Measurements from ENCODE around the gene TNFAIP1. TPM values are rescaled to one million over a fixed set of nuclear protein-coding genes. Genes with fewer than 3 reads are reported as not detected.
A peak's percentile ranks its signal among the peaks of the same experiment; 100 is the strongest.

The TNFAIP1 gene
- polyA plus RNA-seq, 1 donor (not counting 4 experiments of a cell fraction or from before 2014, with no cell fraction given) = 84.6 TPM

GRCh38 chr17:28333083-28333746 lies 2.3 kb upstream of the TNFAIP1 start:
- DNase-seq (ENCODE audit: low read depth, low spot score) (no peak), FAIRE-seq (no peak)
- Histone ChIP-seq H3K9me1 (ENCODE audit: control insufficient read depth, extremely low read depth, insufficient read depth, low read length) (peaks cover 3% of the 10 kb centered on the region), H3K4me3 (ENCODE audit: control insufficient read depth in 2 of 3, extremely low read depth in 1 of 3, insufficient read depth in 2 of 3, low read depth in 1 of 3, low read length in 3 of 3) (no peak overlapping the region), H3K9ac (ENCODE audit: control insufficient read depth, extremely low read depth, insufficient read depth, low read length) (no peak overlapping the region), H3K4me1 (ENCODE audit: control insufficient read depth, extremely low read depth, insufficient read depth, low read length) (peaks cover 27% of the 10 kb centered on the region), H3K36me3 (ENCODE audit: control insufficient read depth in 2 of 2, extremely low read depth in 1 of 2, insufficient read depth in 2 of 2, low read length in 2 of 2) (peaks cover 6 to 14% of the 10 kb centered on the region in 2 experiments), H3K27ac (ENCODE audit: control insufficient read depth, insufficient read depth, low read length) (no peak overlapping the region), H3K9me3 (ENCODE audit: control insufficient read depth, low read depth, low read length) (no peaks in the 10 kb centered on the region), H3K27me3 (ENCODE audit: control insufficient read depth, extremely low read depth, insufficient read depth, low read length) (no peaks in the 10 kb centered on the region), H4K20me1 (ENCODE audit: control insufficient read depth, extremely low read depth, insufficient read depth, low read length) (peaks cover 9% of the 10 kb centered on the region), H2AFZ (ENCODE audit: control insufficient read depth, low read length) (no peak overlapping the region), H3K4me2 (ENCODE audit: control insufficient read depth, extremely low read depth, insufficient read depth, low read depth, low read length) (no peak overlapping the region), H3K79me2 (ENCODE audit: control insufficient read depth, insufficient read depth, low read length) (peaks cover 38% of the 10 kb centered on the region)
- TF ChIP-seq EZH2 (IDR thresholded peaks at IDR 0.05; ENCODE audit: low read length) (no peak), CTCF (optimal IDR thresholded peaks at IDR 0.05 in 1 of 3, IDR thresholded peaks at IDR 0.05 in 1 of 3, conservative IDR thresholded peaks at IDR 0.05 in 1 of 3; ENCODE audit: extremely low read depth in 1 of 3, insufficient read depth in 2 of 3, low read length in 3 of 3) (no peak)
- dilution Hi-C loops (cut with MboI; ENCODE audit: extremely low pct_ligation_motif_present, low sequenced_read_pairs) = no loop called here

- H3K79me2 ChIP-seq (ENCODE audit: control insufficient read depth, insufficient read depth, low read length) = peaks cover 47% of the 10 kb centered on the region
- peaks cover 7% of the 10 kb centered on the region for H3K9me1 ChIP-seq (ENCODE audit: control insufficient read depth, extremely low read depth, insufficient read depth, low read length)
- no peaks in the 10 kb centered on the region for H3K27me3 ChIP-seq (ENCODE audit: control insufficient read depth, extremely low read depth, insufficient read depth, low read length)
- H3K4me1 ChIP-seq (ENCODE audit: control insufficient read depth, extremely low read depth, insufficient read depth, low read length) = peaks cover 33% of the 10 kb centered on the region
- TF ChIP-seq EZH2 (IDR thresholded peaks at IDR 0.05; ENCODE audit: low read length) = no peak
- no peak for TF ChIP-seq CTCF (optimal IDR thresholded peaks at IDR 0.05 in 1 of 3, IDR thresholded peaks at IDR 0.05 in 1 of 3, conservative IDR thresholded peaks at IDR 0.05 in 1 of 3; ENCODE audit: extremely low read depth in 1 of 3, insufficient read depth in 2 of 3, low read length in 3 of 3)
- peak overlapping the region; percentile 74 to 97 (median 92) for H3K4me3 ChIP-seq (ENCODE audit: control insufficient read depth in 2 of 3, extremely low read depth in 1 of 3, insufficient read depth in 2 of 3, low read depth in 1 of 3, low read length in 3 of 3)
- no peak overlapping the region for H3K27ac ChIP-seq (ENCODE audit: control insufficient read depth, insufficient read depth, low read length)
- FAIRE-seq = no peak
- no peak overlapping the region for H2AFZ ChIP-seq (ENCODE audit: control insufficient read depth, low read length)
- peaks cover 11% of the 10 kb centered on the region in 2 experiments for H3K36me3 ChIP-seq (ENCODE audit: control insufficient read depth in 2 of 2, extremely low read depth in 1 of 2, insufficient read depth in 2 of 2, low read length in 2 of 2)
- dilution Hi-C loops (cut with MboI; ENCODE audit: extremely low pct_ligation_motif_present, low sequenced_read_pairs) = no loop called here
- no peaks in the 10 kb centered on the region for H3K9me3 ChIP-seq (ENCODE audit: control insufficient read depth, low read depth, low read length)
- H3K9ac ChIP-seq (ENCODE audit: control insufficient read depth, extremely low read depth, insufficient read depth, low read length) = peak overlapping the region; percentile 99
- peak overlapping the region; percentile 93 for H3K4me2 ChIP-seq (ENCODE audit: control insufficient read depth, extremely low read depth, insufficient read depth, low read depth, low read length)
- H4K20me1 ChIP-seq (ENCODE audit: control insufficient read depth, extremely low read depth, insufficient read depth, low read length) = peaks cover 14% of the 10 kb centered on the region
- DNase-seq (ENCODE audit: low read depth, low spot score) = no peak
Observed at GRCh38 chr17:28334171-28334570, 1.4 kb upstream of the TNFAIP1 start.
